PC-9 (cell line): Measurements from ENCODE around the gene ZFPM1. TPM values are rescaled to one million over a fixed set of nuclear protein-coding genes. Genes with fewer than 3 reads are reported as not detected.

Experiments
- BruUV-seq: library from RNA; stranded (reverse); fragments of 400-500 nt; replicated peaks from 2 replicates; lab custom pipeline; 2021; lab: Mats Ljungman, UMichigan
- CTCF ChIA-PET: fragments of 300-600 bp; sonication (Branson Sonifier 250); formaldehyde crosslinking; loops from one replicate; lab custom pipeline; 2022; ENCODE audit warnings: antibody characterized with exemption; lab: Charles Lee
- POLR2A ChIA-PET: fragments of 300-600 bp; sonication (Branson Sonifier 250); formaldehyde crosslinking; loops from one replicate; lab custom pipeline; 2022; ENCODE audit warnings: antibody characterized with exemption; ENCODE audit not compliant: unreplicated experiment; lab: Charles Lee
- DNase-seq, 2 experiments: peaks; one replicate each; pipeline versions ENCODE4 v3.0.0 to v3.0.0-alpha.2; 2015 to 2022; ENCODE audit warnings: mixed read lengths in 1 of 2
- H2AFZ ChIP-seq: fragments of 200-600 bp; sonication (generic); 2 replicates; pipeline ENCODE4 v1.8.1; 2017; ENCODE audit warnings: antibody characterized with exemption
- H3F3A ChIP-seq: fragments of 200-600 bp; sonication (generic); 2 replicates; pipeline ENCODE4 v1.8.1; 2017; ENCODE audit warnings: antibody characterized with exemption, mild to moderate bottlenecking, low read depth; ENCODE audit not compliant: insufficient read depth
- H3K27ac ChIP-seq: fragments of 200-600 bp; sonication (generic); 2 replicates; pipeline ENCODE4 v1.6.1; 2016; ENCODE audit warnings: mixed run types
- H3K27me3 ChIP-seq: fragments of 200-600 bp; sonication (generic); 2 replicates; pipeline ENCODE4 v1.6.1; 2016; ENCODE audit warnings: low read depth, mixed run types; ENCODE audit not compliant: insufficient read depth
- H3K36me3 ChIP-seq: fragments of 200-600 bp; sonication (generic); 2 replicates; pipeline ENCODE4 v1.6.1; 2016; ENCODE audit warnings: low read depth, mixed run types
- H3K4me1 ChIP-seq: fragments of 200-600 bp; sonication (generic); replicated peaks from 2 replicates; pipeline ENCODE4 v1.6.1; 2016; ENCODE audit warnings: mixed run types; ENCODE audit not compliant: insufficient read depth
- H3K4me2 ChIP-seq: fragments of 200-600 bp; sonication (generic); 2 replicates; pipeline ENCODE4 v1.6.1; 2017; ENCODE audit warnings: mixed run types
- H3K4me3 ChIP-seq: fragments of 200-600 bp; sonication (generic); 2 replicates; pipeline ENCODE4 v1.6.1; 2016; ENCODE audit warnings: mixed run types
- H3K79me2 ChIP-seq: fragments of 200-600 bp; sonication (generic); 2 replicates; pipeline ENCODE4 v1.6.1; 2017; ENCODE audit warnings: low read depth, mixed run types
- H3K9me2 ChIP-seq: fragments of 200-600 bp; sonication (generic); 2 replicates; pipeline ENCODE4 v1.8.1; 2017; ENCODE audit warnings: mild to moderate bottlenecking; ENCODE audit not compliant: insufficient read depth
- H3K9me3 ChIP-seq: fragments of 200-600 bp; sonication (generic); 2 replicates; pipeline ENCODE4 v1.8.1; 2016; ENCODE audit warnings: low read depth; ENCODE audit not compliant: insufficient read depth
- H4K20me1 ChIP-seq: fragments of 200-600 bp; sonication (generic); 2 replicates; pipeline ENCODE4 v1.8.1; 2017; ENCODE audit not compliant: insufficient read depth
- CTCF ChIP-seq: fragments of 200-600 bp; sonication (generic); conservative IDR thresholded peaks from 2 replicates; pipeline ENCODE4 v1.6.1; 2017; ENCODE audit warnings: mixed run types, antibody characterized with exemption, mild to moderate bottlenecking, moderate library complexity
- EZH2 ChIP-seq: fragments of 200-600 bp; sonication (generic); IDR thresholded peaks from 2 replicates; pipeline ENCODE4 v1.8.0; 2017; ENCODE audit warnings: antibody characterized with exemption, low read depth
- intact Hi-C: fragments of 100-400 bp; cut with micrococcal nuclease; formaldehyde crosslinking; loops from one replicate; pipeline ENCODE4 v1.10.0; 2022; ENCODE audit not compliant: unreplicated experiment
- total RNA-seq: library from RNA; stranded (reverse); gene quantifications from 2 replicates; pipeline ENCODE4 v1.2.3, GENCODE V29; 2021

Gene ZFPM1
- total RNA-seq, 1 experiment from 2014 or later: 19.7 TPM

- no peaks in the 10 kb centered on the region for H3K9me2 ChIP-seq
- no peaks in the 10 kb centered on the region for H3K79me2 ChIP-seq
- no peak overlapping the region for H3K4me3 ChIP-seq
- H3K36me3 ChIP-seq: no peaks in the 10 kb centered on the region
- no peak overlapping the region for H3K27ac ChIP-seq
- no peaks in the 10 kb centered on the region for H3K9me3 ChIP-seq
- TF ChIP-seq CTCF (no peak), EZH2 (no peak)
- intact Hi-C loops: no loop called here
- ChIA-PET CTCF (no interaction called here), POLR2A (interaction anchor here (0.7 kb wide), 1 partner anchor 1049 kb away, joined by 3 read pairs; no protein-coding TSS in a partner anchor)
- no peak overlapping the region for H2AFZ ChIP-seq
- no peaks in the 10 kb centered on the region for H3K27me3 ChIP-seq
- no peaks in the 10 kb centered on the region for H3K4me1 ChIP-seq
- no peak overlapping the region for H3K4me2 ChIP-seq
- no peaks in the 10 kb centered on the region for H3F3A ChIP-seq
- DNase-seq: no peak
- BruUV-seq: no TSS peak
- 0 out of 2 replicates have a peak, but pooled peaks cover 8% of the 10 kb centered on the region for H4K20me1 ChIP-seq
These were observed 27.0 kb downstream of the ZFPM1 start for GRCh38 chr16:88479793-88480760.

DNA sequence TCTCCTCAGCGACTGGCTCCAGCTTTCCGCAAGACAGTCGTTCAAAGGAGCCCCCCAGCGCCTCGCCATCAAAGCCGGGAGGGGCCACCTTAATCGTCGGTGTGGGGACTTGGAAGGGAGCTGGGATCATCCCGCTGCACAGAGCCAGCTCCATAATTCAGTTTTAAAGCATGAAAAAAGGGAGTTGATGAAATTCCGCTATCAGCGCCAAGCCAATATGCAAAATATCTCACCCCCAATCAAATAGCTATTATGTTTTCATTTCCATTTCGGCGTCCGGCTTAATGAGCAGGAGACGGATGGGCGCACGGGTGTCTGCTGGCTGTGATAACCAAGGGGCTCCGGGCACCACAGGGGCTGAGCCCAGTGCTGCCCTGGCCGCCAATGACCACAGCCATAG is 27.7 kb downstream of the ZFPM1 start:
- H2AFZ ChIP-seq: no peak overlapping the region
- ChIA-PET POLR2A (no interaction called here), CTCF (no interaction called here)
- H3K9me2 ChIP-seq: no peaks in the 10 kb centered on the region
- no peaks in the 10 kb centered on the region for H3K4me1 ChIP-seq
- H3K9me3 ChIP-seq: no peaks in the 10 kb centered on the region
- 0 out of 2 replicates have a peak, but pooled peaks cover 8% of the 10 kb centered on the region for H4K20me1 ChIP-seq
- H3K27ac ChIP-seq: no peak overlapping the region
- intact Hi-C loops: no loop called here
- no peak overlapping the region for H3K4me3 ChIP-seq
- H3K4me2 ChIP-seq: no peak overlapping the region
- BruUV-seq: no TSS peak
- no peaks in the 10 kb centered on the region for H3F3A ChIP-seq
- H3K36me3 ChIP-seq: no peaks in the 10 kb centered on the region
- TF ChIP-seq EZH2 (no peak), CTCF (no peak)
- no peak for DNase-seq
- H3K79me2 ChIP-seq: no peaks in the 10 kb centered on the region
- H3K27me3 ChIP-seq: no peaks in the 10 kb centered on the region

GRCh38 chr16:88481851-88482250 is 28.8 kb downstream of the ZFPM1 start:
- intact Hi-C loops: no loop called here
- Histone ChIP-seq H3K36me3 (no peaks in the 10 kb centered on the region), H3K27me3 (no peaks in the 10 kb centered on the region), H3K4me2 (no peak overlapping the region), H3K9me2 (no peaks in the 10 kb centered on the region), H3K4me3 (no peak overlapping the region), H2AFZ (no peak overlapping the region), H3F3A (no peaks in the 10 kb centered on the region), H3K9me3 (no peaks in the 10 kb centered on the region), H3K4me1 (no peaks in the 10 kb centered on the region), H4K20me1 (0 out of 2 replicates have a peak, but pooled peaks cover 5% of the 10 kb centered on the region), H3K79me2 (no peaks in the 10 kb centered on the region), H3K27ac (no peak overlapping the region)
- no TSS peak for BruUV-seq
- CTCF ChIA-PET: no interaction called here
- DNase-seq: no peak
- POLR2A ChIA-PET: no interaction called here
- TF ChIP-seq EZH2: no peak
- TF ChIP-seq CTCF: no peak
